ENCODE results near the gene GASK1A. TPM values are rescaled to one million over a fixed set of nuclear protein-coding genes. Genes with fewer than 3 reads are reported as not detected.
A peak's percentile ranks its signal among the peaks of the same experiment; 100 is the strongest.

The GASK1A gene
- total and polyA plus RNA-seq, 5 donors: 1.5 to 5.7 (median 3.7) TPM

GRCh38 chr3:43079536-43080332 is 100.6 kb downstream of the GASK1A start:
- intact Hi-C loops (cut with DNase I): no loop called here
- H3K4me3 ChIP-seq (ENCODE audit: low read length): no peak overlapping the region
- ATAC-seq: no peak
- no peaks in the 10 kb centered on the region for H3K9me3 ChIP-seq (ENCODE audit: control insufficient read depth, low read length)
- H3K27ac ChIP-seq (ENCODE audit: low read length): no peak overlapping the region
- no peak for DNase-seq
- WGBS: 95% methylated on average over 31 of the region's 31 CpGs
- H3K4me1 ChIP-seq (ENCODE audit: control insufficient read depth, insufficient read depth, low read length): no peaks in the 10 kb centered on the region
- H3K27me3 ChIP-seq (ENCODE audit: control insufficient read depth, insufficient read depth): no peaks in the 10 kb centered on the region

DNA sequence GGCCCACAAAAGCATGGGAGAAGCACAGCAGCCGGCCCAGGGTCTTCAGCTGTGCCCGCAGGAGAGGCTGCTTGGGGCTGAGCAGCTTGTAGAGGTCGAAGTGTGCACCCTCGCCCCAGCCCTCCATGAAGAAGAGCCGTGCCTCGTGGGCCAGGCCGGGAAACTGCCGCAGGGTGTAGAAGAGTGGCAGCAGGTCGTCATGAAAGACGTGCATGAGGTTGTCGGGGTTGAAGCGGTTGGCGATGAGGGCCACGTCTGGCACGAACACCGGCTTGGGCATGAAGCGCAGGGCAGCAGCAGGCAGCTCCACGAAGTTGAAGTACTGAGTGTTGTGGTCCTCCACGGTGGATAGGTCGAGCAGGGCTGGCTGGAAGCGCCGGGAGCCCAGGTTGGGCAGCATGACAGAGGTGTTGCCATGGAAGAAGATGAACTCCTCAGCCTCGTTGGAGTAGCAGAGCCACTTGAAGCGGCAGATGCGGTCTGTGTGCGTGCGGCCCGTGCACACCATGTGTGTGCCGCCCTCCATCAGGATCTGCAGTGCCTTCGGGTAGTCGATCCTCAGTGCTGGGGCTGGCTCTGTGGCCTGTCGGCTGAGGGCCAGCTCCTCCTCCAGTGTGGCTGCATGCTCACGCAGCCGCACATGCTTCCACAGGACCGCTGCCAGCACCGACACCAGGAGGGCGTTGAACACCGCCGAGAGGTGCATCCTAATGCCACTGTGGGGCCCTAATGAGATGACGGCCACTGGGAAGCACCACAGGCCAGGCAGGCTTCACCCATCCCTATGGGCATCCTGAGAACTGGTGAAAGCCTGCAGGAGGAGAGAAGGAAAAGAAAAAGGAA is 101.8 kb downstream of the GASK1A start:
- Histone ChIP-seq H3K27ac (ENCODE audit: low read length) (no peak overlapping the region), H3K9me3 (ENCODE audit: control insufficient read depth, low read length) (no peaks in the 10 kb centered on the region), H3K4me1 (ENCODE audit: control insufficient read depth, insufficient read depth, low read length) (no peaks in the 10 kb centered on the region), H3K27me3 (ENCODE audit: control insufficient read depth, insufficient read depth) (no peaks in the 10 kb centered on the region), H3K4me3 (ENCODE audit: low read length) (no peak overlapping the region)
- ATAC-seq (no peak), DNase-seq (peak in 2 of 3 donors; percentile 55 to 65)
- intact Hi-C loops (cut with DNase I): no loop called here
- WGBS: 96% methylated on average over 40 of the region's 40 CpGs

GRCh38 chr3:43081796-43082195 is 102.7 kb downstream of the GASK1A start:
- intact Hi-C loops (cut with DNase I): no loop called here
- no peak overlapping the region for H3K27ac ChIP-seq (ENCODE audit: low read length)
- H3K27me3 ChIP-seq (ENCODE audit: control insufficient read depth, insufficient read depth): no peaks in the 10 kb centered on the region
- no peak overlapping the region for H3K4me3 ChIP-seq (ENCODE audit: low read length)
- H3K4me1 ChIP-seq (ENCODE audit: control insufficient read depth, insufficient read depth, low read length): no peaks in the 10 kb centered on the region
- DNase-seq: peak; percentile 59 to 91 (median 85)
- H3K9me3 ChIP-seq (ENCODE audit: control insufficient read depth, low read length): no peaks in the 10 kb centered on the region
- peak; percentile 77 to 89 for ATAC-seq
- WGBS: 70% methylated on average over 5 of the region's 5 CpGs

- no peak for DNase-seq
- Histone ChIP-seq H3K9me3 (ENCODE audit: control insufficient read depth, low read length) (no peaks in the 10 kb centered on the region), H3K27me3 (ENCODE audit: control insufficient read depth, insufficient read depth) (no peaks in the 10 kb centered on the region), H3K4me3 (ENCODE audit: low read length) (no peak overlapping the region), H3K4me1 (ENCODE audit: control insufficient read depth, insufficient read depth, low read length) (no peaks in the 10 kb centered on the region), H3K27ac (ENCODE audit: low read length) (no peak overlapping the region)
- no peak for ATAC-seq
- WGBS: 93% methylated on average over 2 of the region's 2 CpGs
- intact Hi-C loops (cut with DNase I): no loop called here
Measured at GRCh38 chr3:43082457-43082856, 103.3 kb downstream of the GASK1A start.

- Histone ChIP-seq H3K27ac (ENCODE audit: low read length) (no peak overlapping the region), H3K4me1 (ENCODE audit: control insufficient read depth, insufficient read depth, low read length) (no peaks in the 10 kb centered on the region), H3K9me3 (ENCODE audit: control insufficient read depth, low read length) (no peaks in the 10 kb centered on the region), H3K4me3 (ENCODE audit: low read length) (no peak overlapping the region), H3K27me3 (ENCODE audit: control insufficient read depth, insufficient read depth) (no peaks in the 10 kb centered on the region)
- intact Hi-C loops (cut with DNase I): no loop called here
- ATAC-seq: no peak
- DNase-seq: no peak
- WGBS: 91% methylated on average over 6 of the region's 6 CpGs
Measured at GRCh38 chr3:43086460-43087165, 107.5 kb downstream of the GASK1A start.

- H3K4me1 ChIP-seq (ENCODE audit: control insufficient read depth, insufficient read depth, low read length): no peaks in the 10 kb centered on the region
- H3K9me3 ChIP-seq (ENCODE audit: control insufficient read depth, low read length): no peaks in the 10 kb centered on the region
- DNase-seq (no peak), ATAC-seq (no peak)
- H3K4me3 ChIP-seq (ENCODE audit: low read length): no peak overlapping the region
- intact Hi-C loops (cut with DNase I): no loop called here
- H3K27ac ChIP-seq (ENCODE audit: low read length): no peak overlapping the region
- no peaks in the 10 kb centered on the region for H3K27me3 ChIP-seq (ENCODE audit: control insufficient read depth, insufficient read depth)
- WGBS: 96% methylated on average over 5 of the region's 5 CpGs
Measured at GRCh38 chr3:43087249-43087776, 108.2 kb downstream of the GASK1A start.

DNA sequence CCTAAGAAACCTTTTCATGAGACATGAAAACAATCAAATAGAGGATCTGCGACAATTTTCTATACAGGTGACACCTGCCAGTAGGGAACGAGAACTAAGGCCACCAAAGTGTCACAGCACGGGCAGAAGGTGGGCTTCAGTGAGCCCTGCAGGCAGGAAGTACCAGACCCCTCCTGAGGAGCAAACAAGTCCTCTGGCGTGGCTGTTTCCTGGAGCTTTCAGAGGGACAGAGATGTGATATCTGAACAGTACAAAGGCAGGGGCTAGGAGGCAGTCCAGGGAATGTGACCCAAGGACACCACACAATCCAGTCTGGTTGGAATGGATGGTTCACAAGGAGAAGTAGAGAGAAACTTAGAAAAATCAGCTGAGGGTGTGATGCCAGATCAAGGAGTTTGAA is 110.0 kb downstream of the GASK1A start:
- WGBS: 94% methylated on average over 4 of the region's 4 CpGs
- DNase-seq (no peak), ATAC-seq (no peak)
- H3K27me3 ChIP-seq (ENCODE audit: control insufficient read depth, insufficient read depth): no peaks in the 10 kb centered on the region
- H3K9me3 ChIP-seq (ENCODE audit: control insufficient read depth, low read length): no peaks in the 10 kb centered on the region
- no peak overlapping the region for H3K4me3 ChIP-seq (ENCODE audit: low read length)
- intact Hi-C loops (cut with DNase I): no loop called here
- peaks cover 2% of the 10 kb centered on the region for H3K4me1 ChIP-seq (ENCODE audit: control insufficient read depth, insufficient read depth, low read length)
- no peak overlapping the region for H3K27ac ChIP-seq (ENCODE audit: low read length)

DNA sequence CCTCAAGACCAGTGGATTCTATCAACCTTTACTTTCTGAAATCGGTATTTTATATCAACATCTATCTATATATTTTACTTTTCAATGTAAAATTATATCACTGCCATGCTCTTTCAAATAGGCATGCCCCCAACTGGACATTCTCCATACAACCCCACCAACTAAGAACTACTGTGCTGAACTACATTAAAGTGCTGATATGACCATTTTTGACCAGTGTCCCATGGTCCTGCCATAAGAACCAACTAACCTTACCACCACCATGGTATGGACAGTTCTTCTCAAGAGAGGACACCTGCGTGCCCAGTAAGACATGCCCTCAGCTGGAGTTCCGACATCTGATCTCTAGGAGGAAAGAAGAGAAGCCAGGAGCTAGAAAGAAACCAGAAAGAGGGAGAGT is 111.1 kb downstream of the GASK1A start:
- DNase-seq (no peak), ATAC-seq (no peak)
- H3K4me1 ChIP-seq (ENCODE audit: control insufficient read depth, insufficient read depth, low read length): peaks cover 7% of the 10 kb centered on the region
- no peaks in the 10 kb centered on the region for H3K27me3 ChIP-seq (ENCODE audit: control insufficient read depth, insufficient read depth)
- H3K9me3 ChIP-seq (ENCODE audit: control insufficient read depth, low read length): no peaks in the 10 kb centered on the region
- no peak overlapping the region for H3K4me3 ChIP-seq (ENCODE audit: low read length)
- H3K27ac ChIP-seq (ENCODE audit: low read length): no peak overlapping the region
- 99% methylated on average over 3 of the region's 3 CpGs for WGBS
- intact Hi-C loops (cut with DNase I): no loop called here

GRCh38 chr3:43091481-43091880 is 112.4 kb downstream of the GASK1A start:
- Histone ChIP-seq H3K9me3 (ENCODE audit: control insufficient read depth, low read length) (no peaks in the 10 kb centered on the region), H3K27ac (ENCODE audit: low read length) (no peak overlapping the region), H3K27me3 (ENCODE audit: control insufficient read depth, insufficient read depth) (no peaks in the 10 kb centered on the region), H3K4me3 (ENCODE audit: low read length) (no peak overlapping the region), H3K4me1 (ENCODE audit: control insufficient read depth, insufficient read depth, low read length) (peaks cover 7% of the 10 kb centered on the region)
- intact Hi-C loops (cut with DNase I): no loop called here
- ATAC-seq: no peak
- 96% methylated on average over 4 of the region's 4 CpGs for WGBS
- no peak for DNase-seq

GRCh38 chr3:43093006-43093405 is 113.9 kb downstream of the GASK1A start:
- Histone ChIP-seq H3K4me3 (ENCODE audit: low read length) (no peak overlapping the region), H3K9me3 (ENCODE audit: control insufficient read depth, low read length) (no peaks in the 10 kb centered on the region), H3K27ac (ENCODE audit: low read length) (no peak overlapping the region), H3K27me3 (ENCODE audit: control insufficient read depth, insufficient read depth) (no peaks in the 10 kb centered on the region), H3K4me1 (ENCODE audit: control insufficient read depth, insufficient read depth, low read length) (peaks cover 10% of the 10 kb centered on the region)
- no peak for DNase-seq
- intact Hi-C loops (cut with DNase I): no loop called here
- WGBS: 89% methylated on average over 1 of the region's 1 CpG
- ATAC-seq: no peak

DNA sequence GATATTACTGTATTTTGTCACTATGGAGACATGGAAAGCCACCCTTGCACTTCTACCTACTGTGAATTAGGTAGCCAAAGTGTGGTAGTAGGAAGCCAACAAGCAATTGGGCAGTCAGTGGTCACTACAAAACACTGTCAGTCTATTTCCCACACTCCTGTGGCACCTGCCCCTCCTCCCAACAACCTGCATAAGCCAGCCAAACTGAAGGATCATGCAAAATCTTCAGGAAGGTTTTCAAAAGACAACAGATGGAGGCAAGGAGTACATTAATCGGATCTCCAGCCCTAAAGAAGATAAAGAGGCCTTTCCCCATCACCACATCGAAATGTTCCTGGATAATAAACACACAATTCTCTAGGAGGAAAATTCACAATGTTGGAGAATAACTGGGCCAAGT is 114.9 kb downstream of the GASK1A start:
- Histone ChIP-seq H3K27ac (ENCODE audit: low read length) (no peak overlapping the region), H3K4me3 (ENCODE audit: low read length) (no peak overlapping the region), H3K4me1 (ENCODE audit: control insufficient read depth, insufficient read depth, low read length) (peaks cover 10% of the 10 kb centered on the region), H3K9me3 (ENCODE audit: control insufficient read depth, low read length) (no peaks in the 10 kb centered on the region), H3K27me3 (ENCODE audit: control insufficient read depth, insufficient read depth) (no peaks in the 10 kb centered on the region)
- intact Hi-C loops (cut with DNase I): no loop called here
- 72% methylated on average over 2 of the region's 2 CpGs for WGBS
- ATAC-seq (no peak), DNase-seq (no peak)

All from right cardiac atrium (tissue), 5 donors.